Measurements from ENCODE around the gene CDH16. TPM values are rescaled to one million over a fixed set of nuclear protein-coding genes. Genes with fewer than 3 reads are reported as not detected.

CDH16 gene
- total RNA-seq, 4 donors from 2014 or later: 0.20 to 2.4 (median 1.8) TPM; not detected in 1

GRCh38 chr16:66919569-66920298 is 1.0 kb upstream of the CDH16 start:
- Histone ChIP-seq H3K4me3 (no peak overlapping the region), H3K9me3 (no peaks in the 10 kb centered on the region), H3K4me1 (peaks cover 4 to 32% (median 24%) of the 10 kb centered on the region in 4 donors), H3K27ac (no peak overlapping the region), H3K27me3 (peaks cover 9% of the 10 kb centered on the region), H3K36me3 (no peaks in the 10 kb centered on the region)
- DNase-seq: no peak
- intact Hi-C loops (cut with DNase I; ENCODE audit: low total_unique reads): no loop called here
- WGBS, 2 donors (ENCODE audit: low coverage in 1 of 2): 83 to 91% methylated on average over 1 to 4 of the region's 5 CpGs
- in situ Hi-C loops (cut with MboI; ENCODE audit: low pct_ligation_motif_present in 1 of 4, low pct_unique_long_range_greater_than_20kb in 1 of 4, low sequenced_read_pairs in 3 of 4): no loop called here
- no peak for TF ChIP-seq CTCF (IDR thresholded peaks at IDR 0.05)
- TF ChIP-seq POLR2A (IDR thresholded peaks at IDR 0.05): no peak
- no peak for TF ChIP-seq EP300 (IDR thresholded peaks at IDR 0.05; ENCODE audit: low read depth)
- no peak for TF ChIP-seq POLR2AphosphoS5 (IDR thresholded peaks at IDR 0.05)

- no peaks in the 10 kb centered on the region for H3K36me3 ChIP-seq
- 78% methylated on average over 5 of the region's 6 CpGs; no CpG with 5 or more reads in 1 of the 2 donors for WGBS, 2 donors (ENCODE audit: low coverage in 1 of 2)
- H3K27me3 ChIP-seq: no peaks in the 10 kb centered on the region
- peaks cover 4 to 19% (median 13%) of the 10 kb centered on the region in 4 donors for H3K4me1 ChIP-seq
- no peak for DNase-seq
- H3K4me3 ChIP-seq: no peak overlapping the region
- H3K9me3 ChIP-seq: no peaks in the 10 kb centered on the region
- no peak for TF ChIP-seq POLR2AphosphoS5 (IDR thresholded peaks at IDR 0.05)
- no peak for TF ChIP-seq POLR2A (IDR thresholded peaks at IDR 0.05)
- no peak for TF ChIP-seq EP300 (IDR thresholded peaks at IDR 0.05; ENCODE audit: low read depth)
- TF ChIP-seq CTCF (IDR thresholded peaks at IDR 0.05): no peak
- intact Hi-C loops (cut with DNase I; ENCODE audit: low total_unique reads) (no loop called here), in situ Hi-C loops (cut with MboI; ENCODE audit: low pct_ligation_motif_present in 1 of 4, low pct_unique_long_range_greater_than_20kb in 1 of 4, low sequenced_read_pairs in 3 of 4) (no loop called here)
- H3K27ac ChIP-seq: no peak overlapping the region
These were observed 330 bp downstream of the CDH16 start for GRCh38 chr16:66918355-66918754.

- TF ChIP-seq EP300 (IDR thresholded peaks at IDR 0.05; ENCODE audit: low read depth) (no peak), POLR2AphosphoS5 (IDR thresholded peaks at IDR 0.05) (no peak), CTCF (IDR thresholded peaks at IDR 0.05) (no peak), POLR2A (IDR thresholded peaks at IDR 0.05) (no peak)
- in situ Hi-C loops (cut with MboI; ENCODE audit: low pct_ligation_motif_present in 1 of 4, low pct_unique_long_range_greater_than_20kb in 1 of 4, low sequenced_read_pairs in 3 of 4) (no loop called here), intact Hi-C loops (cut with DNase I; ENCODE audit: low total_unique reads) (no loop called here)
- no peak overlapping the region for H3K27ac ChIP-seq
- no peak overlapping the region for H3K4me3 ChIP-seq
- H3K9me3 ChIP-seq: no peaks in the 10 kb centered on the region
- no peaks in the 10 kb centered on the region for H3K27me3 ChIP-seq
- H3K4me1 ChIP-seq: peaks cover 4 to 15% (median 11%) of the 10 kb centered on the region in 4 donors
- WGBS, 2 donors (ENCODE audit: low coverage in 1 of 2): 85% methylated on average over 9 of the region's 9 CpGs; no CpG with 5 or more reads in 1 of the 2 donors
- DNase-seq: no peak
- H3K36me3 ChIP-seq: no peaks in the 10 kb centered on the region
These were observed 944 bp downstream of the CDH16 start for GRCh38 chr16:66917741-66918140.

- WGBS, 2 donors (ENCODE audit: low coverage in 1 of 2): 70 to 79% methylated on average over 2 to 6 of the region's 6 CpGs
- DNase-seq: no peak
- intact Hi-C loops (cut with DNase I; ENCODE audit: low total_unique reads): no loop called here
These were observed 2.2 kb downstream of the CDH16 start for GRCh38 chr16:66916518-66916917.

More at GRCh38 chr16:66916518-66916917, 2.2 kb downstream of the CDH16 start:
- Histone ChIP-seq H3K27ac (no peak overlapping the region), H3K4me1 (peaks cover 1 to 9% (median 7%) of the 10 kb centered on the region in 4 donors), H3K27me3 (no peaks in the 10 kb centered on the region), H3K36me3 (no peaks in the 10 kb centered on the region), H3K4me3 (no peak overlapping the region), H3K9me3 (no peaks in the 10 kb centered on the region)
- in situ Hi-C loops (cut with MboI; ENCODE audit: low pct_ligation_motif_present in 1 of 4, low pct_unique_long_range_greater_than_20kb in 1 of 4, low sequenced_read_pairs in 3 of 4): no loop called here
- TF ChIP-seq EP300 (IDR thresholded peaks at IDR 0.05; ENCODE audit: low read depth): no peak
- no peak for TF ChIP-seq POLR2A (IDR thresholded peaks at IDR 0.05)
- TF ChIP-seq CTCF (IDR thresholded peaks at IDR 0.05): no peak
